Right lobe of liver (tissue), 4 donors: Measurements from ENCODE around the gene TFG.

Source experiments
- POLR2A ChIP-seq: fragments of 450-650 bp; IDR thresholded peaks from one replicate; pipeline ENCODE4 v1.6.1; 2017; ENCODE audit warnings: antibody characterized with exemption, mild to moderate bottlenecking
- TF ChIP-seq, protein P1 (sequence below), 4 donors: fragments of 200-600 bp in 3 of 4; fragments of 450-650 bp in 1 of 4; IDR thresholded peaks; one replicate each; pipeline versions ENCODE4 v1.5.1 to v1.8.0; 2016 to 2022; ENCODE audit warnings: antibody characterized with exemption in 4 of 4, mild to moderate bottlenecking in 2 of 4
- donor health status: DM: no; HTN: no; CAD: no.
- donor health status: DM: no; HTN: no; CAD: no.
- donor health status: DM: no; HTN: yes; CAD: no.

DNA sequence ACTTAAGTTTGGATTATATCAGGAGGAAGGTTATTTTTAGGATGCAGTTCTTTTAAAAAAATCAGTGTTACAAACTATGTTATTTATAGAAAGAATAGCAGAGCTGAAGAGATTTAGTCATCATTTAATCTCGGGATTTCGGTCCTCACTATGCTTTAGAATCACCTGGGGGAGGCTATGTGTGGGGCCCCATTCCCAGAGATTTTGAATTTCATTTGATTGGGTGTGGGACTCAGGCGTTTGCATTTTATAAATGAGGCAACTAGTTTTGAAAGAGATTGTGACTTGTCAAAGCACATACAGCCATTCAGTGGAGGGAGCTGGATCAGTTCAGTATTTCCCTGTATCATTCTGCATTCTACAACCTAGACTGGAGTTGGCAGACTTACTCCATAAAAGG lies 36.8 kb downstream of the TFG start:
- TF ChIP-seq, protein P1, sequence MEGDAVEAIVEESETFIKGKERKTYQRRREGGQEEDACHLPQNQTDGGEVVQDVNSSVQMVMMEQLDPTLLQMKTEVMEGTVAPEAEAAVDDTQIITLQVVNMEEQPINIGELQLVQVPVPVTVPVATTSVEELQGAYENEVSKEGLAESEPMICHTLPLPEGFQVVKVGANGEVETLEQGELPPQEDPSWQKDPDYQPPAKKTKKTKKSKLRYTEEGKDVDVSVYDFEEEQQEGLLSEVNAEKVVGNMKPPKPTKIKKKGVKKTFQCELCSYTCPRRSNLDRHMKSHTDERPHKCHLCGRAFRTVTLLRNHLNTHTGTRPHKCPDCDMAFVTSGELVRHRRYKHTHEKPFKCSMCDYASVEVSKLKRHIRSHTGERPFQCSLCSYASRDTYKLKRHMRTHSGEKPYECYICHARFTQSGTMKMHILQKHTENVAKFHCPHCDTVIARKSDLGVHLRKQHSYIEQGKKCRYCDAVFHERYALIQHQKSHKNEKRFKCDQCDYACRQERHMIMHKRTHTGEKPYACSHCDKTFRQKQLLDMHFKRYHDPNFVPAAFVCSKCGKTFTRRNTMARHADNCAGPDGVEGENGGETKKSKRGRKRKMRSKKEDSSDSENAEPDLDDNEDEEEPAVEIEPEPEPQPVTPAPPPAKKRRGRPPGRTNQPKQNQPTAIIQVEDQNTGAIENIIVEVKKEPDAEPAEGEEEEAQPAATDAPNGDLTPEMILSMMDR (IDR thresholded peaks at IDR 0.05): no peak
- TF ChIP-seq POLR2A: no peak
